ENCODE data around the gene C6orf58. TPM values are rescaled to one million over a fixed set of nuclear protein-coding genes. Genes with fewer than 3 reads are reported as not detected.
"Not testable (repeated sequence)": the region's sequence is repeated elsewhere in the genome, so short reads cannot be mapped to it uniquely, and the experiment has no call there.

Gene C6orf58
- total RNA-seq, 1 experiment from 2014 or later = not detected

GRCh38 chr6:127589135-127589534, 12.2 kb downstream of the C6orf58 start:
- no peak for TF ChIP-seq CTCF (IDR thresholded peaks at IDR 0.05; ENCODE audit: insufficient read depth in 1 of 2, low read depth in 1 of 2, low read length in 1 of 2, severe bottlenecking in 1 of 2, unreplicated experiment in 1 of 2)
- Histone ChIP-seq H3K4me1 (no peaks in the 10 kb centered on the region), H3K9me3 (no peaks in the 10 kb centered on the region), H3K27me3 (replicated peaks; ENCODE audit: control insufficient read depth, insufficient read depth, low read length) (no peaks in the 10 kb centered on the region), H3K4me3 (ENCODE audit: low read depth, low read length) (no peak overlapping the region), H3K36me3 (ENCODE audit: control insufficient read depth, insufficient read depth, low read length) (no peaks in the 10 kb centered on the region)
- Mint-ChIP-seq H3K9me3 (ENCODE audit: unreplicated experiment) (peaks cover 3% of the 10 kb centered on the region), H3K36me3 (ENCODE audit: insufficient read depth, unreplicated experiment) (no peaks in the 10 kb centered on the region), H3K4me3 (ENCODE audit: unreplicated experiment) (no peak overlapping the region), H3K27ac (ENCODE audit: unreplicated experiment) (no peak overlapping the region), H3K27me3 (ENCODE audit: insufficient read depth, unreplicated experiment) (peaks cover 2% of the 10 kb centered on the region), H3K4me1 (ENCODE audit: low read depth, unreplicated experiment) (no peaks in the 10 kb centered on the region)
- DNase-seq = no peak
- intact Hi-C loops (cut with micrococcal nuclease; ENCODE audit: unreplicated experiment) = no loop called here
- CTCF ChIA-PET = interaction anchor here (1.2 kb wide), 1 partner anchor 89 kb away, joined by 3 read pairs; no protein-coding TSS in a partner anchor
- BruUV-seq (replicated peaks) = no TSS peak
- POLR2A ChIA-PET = no interaction called here

- no peak for DNase-seq
- Mint-ChIP-seq H3K36me3 (ENCODE audit: insufficient read depth, unreplicated experiment) (no peaks in the 10 kb centered on the region), H3K9me3 (ENCODE audit: unreplicated experiment) (peaks cover 10% of the 10 kb centered on the region), H3K4me3 (ENCODE audit: unreplicated experiment) (no peak overlapping the region), H3K27ac (ENCODE audit: unreplicated experiment) (no peak overlapping the region), H3K27me3 (ENCODE audit: insufficient read depth, unreplicated experiment) (peaks cover 2% of the 10 kb centered on the region), H3K4me1 (ENCODE audit: low read depth, unreplicated experiment) (no peaks in the 10 kb centered on the region)
- ChIA-PET CTCF (no interaction called here), POLR2A (no interaction called here)
- Histone ChIP-seq H3K27me3 (replicated peaks; ENCODE audit: control insufficient read depth, insufficient read depth, low read length) (no peaks in the 10 kb centered on the region), H3K36me3 (ENCODE audit: control insufficient read depth, insufficient read depth, low read length) (no peaks in the 10 kb centered on the region), H3K9me3 (no peaks in the 10 kb centered on the region), H3K4me3 (ENCODE audit: low read depth, low read length) (no peak overlapping the region), H3K4me1 (no peaks in the 10 kb centered on the region)
- TF ChIP-seq CTCF (IDR thresholded peaks at IDR 0.05; ENCODE audit: insufficient read depth in 1 of 2, low read depth in 1 of 2, low read length in 1 of 2, severe bottlenecking in 1 of 2, unreplicated experiment in 1 of 2) = no peak
- intact Hi-C loops (cut with micrococcal nuclease; ENCODE audit: unreplicated experiment) = no loop called here
- no TSS peak for BruUV-seq (replicated peaks)
These were observed 13.4 kb downstream of the C6orf58 start for GRCh38 chr6:127590344-127590743.

- H3K4me1 Mint-ChIP-seq (ENCODE audit: low read depth, unreplicated experiment) = no peaks in the 10 kb centered on the region
- no peaks in the 10 kb centered on the region for H3K36me3 Mint-ChIP-seq (ENCODE audit: insufficient read depth, unreplicated experiment)
- TF ChIP-seq CTCF (IDR thresholded peaks at IDR 0.05; ENCODE audit: insufficient read depth in 1 of 2, low read depth in 1 of 2, low read length in 1 of 2, severe bottlenecking in 1 of 2, unreplicated experiment in 1 of 2) = no peak
- H3K9me3 Mint-ChIP-seq (ENCODE audit: unreplicated experiment) = peaks cover 10% of the 10 kb centered on the region
- H3K4me3 ChIP-seq (ENCODE audit: low read depth, low read length) = no peak overlapping the region
- no peaks in the 10 kb centered on the region for H3K27me3 Mint-ChIP-seq (ENCODE audit: insufficient read depth, unreplicated experiment)
- H3K36me3 ChIP-seq (ENCODE audit: control insufficient read depth, insufficient read depth, low read length) = no peaks in the 10 kb centered on the region
- H3K27me3 ChIP-seq (replicated peaks; ENCODE audit: control insufficient read depth, insufficient read depth, low read length) = no peaks in the 10 kb centered on the region
- ChIA-PET CTCF (no interaction called here), POLR2A (no interaction called here)
- intact Hi-C loops (cut with micrococcal nuclease; ENCODE audit: unreplicated experiment) = no loop called here
- peak in 1 of 2 experiments; percentile 3 for DNase-seq
- peak overlapping the region; percentile 68 for H3K4me3 Mint-ChIP-seq (ENCODE audit: unreplicated experiment)
- no peaks in the 10 kb centered on the region for H3K9me3 ChIP-seq
- no peak overlapping the region for H3K27ac Mint-ChIP-seq (ENCODE audit: unreplicated experiment)
- no TSS peak for BruUV-seq (replicated peaks)
- H3K4me1 ChIP-seq = no peaks in the 10 kb centered on the region
These were observed 16.0 kb downstream of the C6orf58 start for GRCh38 chr6:127592964-127593363.

- H3K4me1 Mint-ChIP-seq (ENCODE audit: low read depth, unreplicated experiment); H3K27ac Mint-ChIP-seq (ENCODE audit: unreplicated experiment); H3K9me3 Mint-ChIP-seq (ENCODE audit: unreplicated experiment); intact Hi-C loops (cut with micrococcal nuclease; ENCODE audit: unreplicated experiment); H3K36me3 ChIP-seq (ENCODE audit: control insufficient read depth, insufficient read depth, low read length); H3K9me3 ChIP-seq; DNase-seq; POLR2A ChIA-PET; H3K27me3 Mint-ChIP-seq (ENCODE audit: insufficient read depth, unreplicated experiment); CTCF ChIA-PET; H3K36me3 Mint-ChIP-seq (ENCODE audit: insufficient read depth, unreplicated experiment); H3K4me1 ChIP-seq; BruUV-seq (replicated peaks); H3K27me3 ChIP-seq (replicated peaks; ENCODE audit: control insufficient read depth, insufficient read depth, low read length): not testable (repeated sequence)
- H3K4me3 Mint-ChIP-seq (ENCODE audit: unreplicated experiment) = peak overlapping the region; percentile 68
- peak overlapping the region; percentile 16 for H3K4me3 ChIP-seq (ENCODE audit: low read depth, low read length)
These were observed 16.5 kb downstream of the C6orf58 start for GRCh38 chr6:127593456-127593855.

All from Caco-2 (cell line).